ENCODE results near the gene SYT2.
"Not testable (repeated sequence)": the region's sequence is repeated elsewhere in the genome, so short reads cannot be mapped to it uniquely, and the experiment has no call there.

Gene SYT2

DNA sequence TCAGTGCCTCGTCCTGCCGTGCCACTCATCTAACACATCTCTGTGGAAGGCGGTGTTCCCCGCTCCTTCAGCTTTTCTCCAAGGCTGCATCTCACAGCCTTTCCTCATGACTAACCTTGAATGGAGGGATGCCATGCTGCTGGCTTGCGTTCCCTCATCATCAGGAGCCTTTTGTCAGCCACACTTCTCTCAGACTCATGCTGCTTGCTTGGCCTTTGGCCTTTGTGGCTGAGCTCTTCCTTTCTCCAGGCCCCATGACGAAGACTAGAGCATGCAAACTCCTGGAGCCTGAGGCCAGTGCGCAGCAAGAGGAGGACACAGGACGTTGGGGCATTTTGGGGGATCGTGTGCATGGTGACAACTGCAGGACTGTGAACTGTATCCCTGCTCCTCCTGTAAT lies 70.8 kb downstream of the SYT2 start:
- DNase-seq, result no peak

DNA sequence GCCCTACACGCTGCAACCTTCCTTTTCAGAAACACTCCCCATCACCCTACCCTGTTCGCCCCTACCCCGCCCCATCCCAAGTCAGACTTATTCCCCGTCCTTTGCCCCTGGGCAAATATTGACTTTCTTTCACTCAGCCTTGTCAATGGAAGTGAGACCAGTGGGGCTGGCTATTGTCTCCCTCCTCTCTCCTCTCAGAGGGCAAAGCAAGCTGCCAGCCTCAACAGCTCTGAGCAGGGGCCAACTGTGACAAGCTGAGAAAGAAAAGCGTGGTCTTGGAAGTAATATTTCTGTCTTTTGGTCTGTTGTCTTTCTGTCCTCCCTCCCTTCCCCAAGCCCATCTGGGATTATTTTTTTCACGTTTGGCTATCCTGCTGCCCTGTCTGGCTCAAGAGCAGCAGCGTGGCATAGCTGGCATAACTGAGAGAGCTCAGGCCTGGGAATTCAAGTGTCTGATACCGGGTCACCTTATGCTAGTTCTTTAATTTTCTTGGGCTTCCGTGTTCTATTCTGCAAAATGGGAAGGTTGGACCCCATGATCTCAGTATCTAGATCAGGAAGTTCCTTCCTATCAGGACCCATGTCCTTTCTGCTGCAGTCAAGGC lies 71.5 kb downstream of the SYT2 start:
- DNase-seq, result not testable (repeated sequence)

DNA sequence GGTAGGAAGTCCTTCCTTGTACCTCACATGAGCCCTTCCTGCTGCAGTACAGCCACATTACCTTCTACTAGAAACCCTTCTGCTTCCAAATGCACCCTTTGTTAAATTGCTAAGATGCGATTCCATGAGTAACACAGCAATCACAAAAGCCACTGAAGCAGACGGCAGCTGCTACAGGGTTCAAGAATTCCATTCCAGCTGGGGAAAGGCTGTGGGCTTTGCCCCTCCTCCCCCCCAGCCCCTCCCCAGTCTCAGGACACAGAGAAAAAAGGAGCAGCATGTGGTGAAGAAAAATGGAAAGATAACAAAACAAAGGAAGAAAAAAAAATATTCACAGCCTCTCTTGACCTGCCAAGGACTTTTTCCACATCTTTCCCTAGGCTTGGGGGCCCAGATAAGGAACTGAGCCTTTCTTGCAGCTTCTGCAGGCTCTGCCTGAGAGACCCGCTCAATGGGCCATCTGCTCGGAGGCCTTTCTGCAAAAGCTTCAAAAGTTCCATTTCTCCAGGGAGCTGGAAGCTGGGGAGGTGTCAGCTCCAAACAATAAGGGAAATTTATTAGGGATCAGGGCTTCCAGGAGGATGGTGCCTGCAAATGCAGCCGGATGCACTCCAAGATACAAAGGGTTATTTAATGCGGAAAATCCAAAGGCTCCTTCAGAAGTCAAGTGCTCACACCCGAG lies 72.1 kb downstream of the SYT2 start:
- DNase-seq, result peak; percentile 57

DNA sequence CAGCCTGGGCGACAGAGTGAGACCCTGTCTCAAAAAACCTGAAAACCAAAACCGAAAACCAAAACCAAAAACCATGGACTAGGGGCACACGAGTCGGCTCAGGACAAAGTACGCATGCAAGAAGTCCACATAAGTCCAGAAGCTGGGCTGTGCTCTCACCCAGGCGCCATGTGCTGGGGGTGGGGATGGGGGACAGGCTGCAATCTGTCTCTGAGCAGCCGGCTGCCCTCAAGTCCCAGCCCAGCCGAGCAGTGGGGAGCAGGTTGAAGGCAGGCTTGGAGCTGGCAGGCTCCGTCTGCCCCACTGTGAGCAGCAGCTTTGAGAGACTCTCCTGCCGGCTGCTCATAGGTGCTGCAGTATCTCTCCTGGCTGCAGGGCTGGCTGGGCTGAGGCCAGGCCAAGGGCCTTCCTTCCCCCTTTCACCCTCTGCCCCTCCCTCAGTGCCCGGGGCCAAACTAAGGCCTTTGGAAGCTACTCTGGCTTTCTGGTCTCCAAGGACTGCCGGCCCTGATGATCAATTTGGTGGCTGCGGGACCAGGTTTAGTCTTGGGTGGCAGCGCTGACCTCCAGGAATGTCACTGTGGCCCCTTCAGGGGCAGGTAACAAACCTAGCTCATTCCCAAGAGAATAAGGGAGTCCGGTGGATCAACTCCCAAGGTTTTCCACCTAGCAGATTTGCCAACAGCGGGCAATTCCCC lies 72.8 kb downstream of the SYT2 start:
- not testable (repeated sequence) for DNase-seq

DNA sequence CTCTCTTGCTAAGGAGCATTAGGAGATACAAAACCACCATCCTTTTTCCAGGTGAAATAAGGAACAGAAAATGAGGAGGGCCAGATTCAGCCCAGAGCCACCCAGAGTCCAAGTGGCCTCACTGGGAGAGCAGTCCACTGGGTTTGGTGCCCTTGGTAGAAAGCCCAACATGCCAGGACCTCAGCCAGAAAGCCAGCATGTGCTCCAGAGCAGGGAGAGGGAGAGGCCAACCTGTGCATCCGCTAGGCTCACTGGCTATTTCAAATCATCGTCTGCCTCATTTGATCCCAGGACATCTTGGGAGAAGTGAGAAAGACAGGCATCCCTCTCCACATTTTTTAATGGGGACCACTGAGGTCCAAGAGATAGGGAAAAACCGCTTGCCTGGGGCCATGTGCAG lies 74.1 kb downstream of the SYT2 start:
- DNase-seq, result not testable (repeated sequence)

DNA sequence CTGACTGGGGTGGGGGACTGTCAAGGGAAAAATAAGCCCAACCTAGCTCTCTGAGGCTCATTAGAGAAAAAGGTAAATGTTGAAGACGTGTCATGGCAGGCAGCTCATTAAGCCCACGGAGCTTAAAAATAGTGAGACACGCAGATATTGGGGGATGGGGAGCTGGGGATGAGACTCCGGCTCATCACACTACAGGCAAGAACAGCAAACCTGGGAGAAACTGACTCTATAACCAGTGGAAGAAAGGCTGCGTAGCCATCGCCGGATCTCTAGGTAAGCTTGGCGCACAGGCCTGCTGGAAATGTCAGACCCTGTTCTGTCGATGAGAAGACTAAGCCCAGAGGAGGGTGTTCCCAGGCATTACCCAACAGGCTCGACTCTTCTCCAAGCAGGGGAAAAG lies 78.0 kb downstream of the SYT2 start:
- DNase-seq, result no peak

DNA sequence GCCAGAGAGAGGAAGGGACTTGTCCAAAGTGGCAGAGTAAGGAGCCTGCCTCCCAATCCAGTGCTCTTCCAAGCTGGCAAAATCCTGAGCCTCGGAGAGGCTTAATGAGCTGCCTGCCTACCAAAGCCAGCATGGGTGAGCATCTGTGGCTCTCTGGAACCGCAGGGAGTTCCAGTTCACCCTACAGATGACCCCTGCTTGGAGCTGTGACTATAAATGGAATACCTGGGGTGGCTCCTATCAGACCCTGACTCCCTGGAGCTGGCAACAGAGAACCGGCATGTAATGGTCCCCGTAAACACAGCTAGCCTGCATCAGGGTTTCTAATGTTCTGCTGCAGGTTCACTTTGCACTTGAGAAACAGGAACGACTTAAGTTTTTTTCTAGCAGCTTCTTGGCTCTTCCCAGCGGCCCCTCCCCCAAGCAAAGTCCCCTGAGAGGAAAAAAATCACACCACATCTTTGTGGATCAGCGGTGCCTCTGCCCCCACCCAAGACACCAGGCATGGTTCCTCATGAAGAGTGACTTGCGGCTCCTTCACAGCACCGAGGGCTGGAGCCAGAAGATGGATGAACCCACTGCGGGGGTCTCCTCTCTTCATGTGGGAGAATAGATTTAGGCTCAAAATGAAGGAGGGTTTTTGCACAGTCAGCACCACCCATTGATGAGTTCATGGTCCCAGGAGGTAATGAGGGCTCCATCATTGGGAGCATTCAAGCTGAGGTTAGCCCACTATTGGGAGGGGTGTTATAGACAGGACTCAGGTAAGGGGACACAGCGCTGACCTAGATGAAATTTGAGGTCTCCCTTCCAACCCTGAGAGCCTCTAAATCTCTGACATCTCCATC lies 79.0 kb downstream of the SYT2 start:
- DNase-seq, result no peak

DNA sequence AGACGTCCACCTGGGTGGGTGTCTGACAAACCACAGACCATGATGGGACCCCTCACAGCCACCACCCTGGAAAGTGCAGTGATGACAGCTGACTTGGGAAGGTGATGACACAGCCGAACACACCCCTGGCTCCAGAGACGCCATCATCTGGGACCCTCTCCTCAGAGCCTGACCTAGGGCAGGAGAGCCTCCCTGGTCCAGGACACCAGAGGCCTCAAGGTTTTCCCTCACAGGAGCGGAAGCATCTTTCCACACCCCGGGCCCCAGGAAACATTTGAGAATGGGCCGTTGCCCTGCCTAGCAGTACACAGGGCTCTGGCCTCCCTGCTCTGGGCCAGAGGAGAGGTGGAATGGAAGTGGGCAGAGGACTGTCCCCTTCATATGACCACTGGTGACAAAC lies 79.7 kb downstream of the SYT2 start:
- DNase-seq, result no peak

DNA sequence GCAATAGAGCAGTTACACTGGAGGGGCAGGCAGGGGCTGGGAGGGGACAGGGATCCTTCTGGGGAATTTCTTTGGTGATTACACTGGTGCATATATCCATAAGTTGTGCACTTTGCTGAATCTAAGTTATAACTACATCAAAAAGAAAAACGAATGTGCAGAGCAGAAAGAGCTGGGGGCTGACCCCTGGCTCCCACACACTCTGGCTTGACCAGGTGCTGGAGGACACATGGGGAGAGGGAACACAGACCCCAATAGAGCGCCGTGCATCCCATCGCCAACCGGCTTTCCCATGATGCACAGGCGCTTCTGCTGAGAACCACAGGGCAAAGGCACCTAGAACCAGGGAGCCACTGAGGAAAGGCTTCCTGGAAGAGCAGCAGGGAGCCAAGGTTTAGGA lies 80.2 kb downstream of the SYT2 start:
- DNase-seq, result not testable (repeated sequence)

DNA sequence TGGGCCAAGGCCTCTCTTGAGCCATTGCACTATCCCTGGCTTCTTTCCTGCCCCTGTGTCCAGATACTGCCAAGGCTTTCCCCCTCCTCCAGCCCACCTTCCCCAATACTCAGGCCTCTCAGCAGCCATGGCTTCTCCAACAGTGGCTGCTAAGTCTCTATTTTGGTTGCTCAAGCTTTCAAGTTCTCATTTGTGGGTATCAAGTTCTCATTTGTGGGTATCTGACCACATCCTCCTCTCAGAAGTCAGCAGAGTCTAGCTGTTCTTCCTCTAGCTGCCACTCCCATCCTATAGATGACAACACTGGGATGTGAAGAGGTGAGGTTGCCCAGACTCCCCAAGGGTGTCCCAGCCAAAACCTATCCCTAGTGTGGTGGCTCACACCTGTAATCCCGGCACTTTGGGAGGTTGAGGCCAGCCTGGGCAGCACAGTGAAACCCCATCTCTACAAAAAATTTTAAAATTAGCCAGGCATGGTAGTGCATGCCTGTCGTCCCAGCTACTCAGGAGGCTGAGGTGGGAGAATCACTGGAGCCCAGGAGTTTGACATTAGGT lies 80.9 kb downstream of the SYT2 start:
- not testable (repeated sequence) for DNase-seq

DNA sequence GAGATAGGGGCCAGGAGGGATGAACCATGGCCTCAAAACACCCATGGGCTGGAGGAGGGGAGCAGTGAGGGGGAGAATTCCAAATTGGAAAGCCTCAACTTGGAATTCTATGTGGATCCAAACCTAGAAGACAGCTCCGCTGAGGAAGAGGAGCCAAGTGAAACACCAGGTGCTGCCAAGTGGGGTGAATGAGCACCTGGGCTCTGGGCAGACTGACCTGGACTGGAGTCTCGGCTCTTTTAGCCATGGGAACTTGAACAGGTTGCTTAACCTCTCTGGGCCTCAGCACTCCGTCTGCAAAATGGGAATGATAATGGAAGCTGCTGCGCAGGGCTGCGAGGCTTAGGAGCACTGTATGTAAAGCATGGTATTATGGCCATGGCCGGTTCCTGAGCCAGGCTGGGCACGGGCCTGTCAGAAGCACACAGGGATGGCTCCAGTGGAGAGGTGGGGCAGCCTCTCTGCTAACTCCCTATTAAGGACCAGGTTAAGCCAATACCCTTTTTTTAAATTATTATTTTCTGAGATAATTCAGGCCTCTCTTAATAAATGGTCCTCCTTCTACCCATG lies 81.5 kb downstream of the SYT2 start:
- DNase-seq, result no peak

DNA sequence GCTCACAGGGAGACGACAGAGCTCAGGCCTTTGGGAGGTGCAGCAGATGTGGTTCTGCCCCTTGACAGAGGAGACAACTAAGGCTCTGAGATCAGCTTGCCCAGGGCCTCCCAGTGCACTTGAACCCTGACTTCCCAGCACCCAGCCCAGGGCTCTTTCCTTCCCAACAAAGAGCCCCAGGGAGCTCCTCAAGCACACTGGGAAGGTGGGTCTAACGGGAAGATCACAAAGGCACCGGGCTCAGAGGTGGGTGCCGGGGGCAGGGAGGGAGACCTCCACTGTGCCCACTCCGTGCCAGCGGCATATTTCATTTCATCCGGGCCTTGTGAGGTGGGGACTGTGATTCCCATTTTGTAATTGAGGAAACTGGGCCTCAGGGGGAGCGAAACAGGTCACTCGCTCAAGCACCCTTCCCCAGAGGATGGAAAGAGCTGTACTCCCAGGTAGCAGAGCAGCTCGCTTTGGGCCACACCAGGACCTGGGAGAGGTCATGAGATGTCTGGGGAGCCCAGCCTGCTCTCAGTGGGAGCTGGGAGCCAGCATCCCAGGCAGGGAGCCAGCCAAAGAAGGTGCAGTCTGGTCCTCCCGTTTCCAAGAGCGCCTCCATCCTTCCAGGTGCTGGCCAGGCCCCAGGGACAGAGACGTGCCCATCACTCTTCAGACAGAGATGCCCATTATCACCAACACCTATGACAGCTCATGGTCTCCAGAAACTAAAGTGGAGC lies 82.3 kb downstream of the SYT2 start:
- DNase-seq, result no peak

DNA sequence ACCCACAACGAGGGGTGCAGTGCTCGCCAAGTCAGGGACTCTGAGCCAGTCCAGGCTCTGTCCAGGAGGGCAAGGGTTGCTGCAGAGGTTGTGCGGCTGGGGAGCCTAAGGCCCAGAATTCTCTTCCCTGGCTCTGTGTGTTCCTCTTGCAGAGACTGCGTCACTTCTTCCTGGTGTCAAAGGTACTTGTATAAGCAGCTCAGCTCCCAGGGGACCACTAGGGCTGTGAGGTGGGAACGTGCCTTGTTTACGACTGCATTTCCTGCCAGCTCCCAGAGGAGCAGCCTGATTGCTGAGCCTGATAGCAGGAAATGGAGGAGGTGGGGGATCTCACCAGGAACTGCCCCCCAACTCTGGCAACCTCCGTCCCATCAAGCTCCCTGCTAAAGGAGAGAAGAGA lies 83.2 kb downstream of the SYT2 start:
- not testable (repeated sequence) for DNase-seq

DNA sequence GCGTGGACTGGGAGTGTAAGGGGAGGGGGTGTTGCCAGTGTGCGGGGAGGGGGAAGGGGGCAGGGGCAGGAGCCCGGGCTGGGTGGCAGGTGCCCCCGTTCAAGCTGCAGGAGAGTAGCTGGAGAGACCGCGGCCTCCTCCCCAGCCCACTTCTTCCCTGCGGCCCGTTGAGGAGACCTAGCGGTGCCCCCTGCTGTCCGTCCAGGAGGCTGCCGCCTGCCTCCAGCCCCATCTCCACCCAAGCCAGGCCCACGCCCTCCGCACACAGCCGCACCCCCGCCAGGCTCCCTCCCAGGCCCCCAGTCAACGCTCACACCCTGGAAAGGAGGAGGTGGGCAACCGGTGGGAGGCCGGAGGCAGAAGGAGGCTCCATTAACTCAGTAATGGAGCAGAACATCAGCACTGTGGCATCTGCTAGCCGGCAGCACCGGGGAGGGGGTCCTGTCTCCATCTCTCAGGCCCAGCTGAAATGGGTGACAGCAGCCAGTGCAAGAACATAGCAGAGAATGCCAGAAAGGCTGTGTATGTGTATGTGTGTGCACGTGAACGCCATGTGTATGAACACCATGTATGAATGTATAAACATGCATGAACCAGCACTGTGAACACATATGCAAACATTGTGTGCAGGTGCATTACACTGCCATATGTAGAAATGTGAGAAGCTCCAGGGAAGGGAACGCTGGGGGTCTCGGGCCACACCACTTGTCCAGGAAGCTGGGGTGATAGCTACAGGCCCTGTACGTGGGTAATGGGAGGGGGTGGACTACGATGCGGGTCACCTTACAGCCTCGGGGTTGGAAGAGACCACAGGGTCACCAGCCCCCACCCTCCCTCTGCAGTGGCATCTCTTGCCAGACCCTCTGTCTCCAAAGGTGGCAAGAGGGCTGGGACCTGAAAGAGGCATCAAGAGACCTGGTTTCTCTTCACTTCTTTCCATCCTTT lies 84.6 kb downstream of the SYT2 start:
- peak; percentile 44 for DNase-seq

DNA sequence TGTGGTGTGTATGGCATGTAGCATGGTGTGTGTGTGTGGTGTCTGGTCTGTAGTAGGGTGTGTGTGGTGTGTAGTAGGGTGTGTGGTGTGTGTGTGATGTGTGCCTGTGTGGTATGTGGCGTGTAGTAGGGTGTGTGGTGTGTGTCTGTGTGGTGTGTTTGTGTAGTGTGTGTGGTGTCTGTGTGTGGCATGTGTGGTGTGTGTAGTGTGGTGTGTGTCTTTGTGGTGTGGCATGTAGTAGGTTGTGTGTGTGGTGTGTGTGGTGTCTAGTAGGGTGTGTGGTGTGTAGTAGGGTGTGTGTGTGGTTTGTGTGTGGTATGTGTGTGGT lies 85.5 kb downstream of the SYT2 start:
- DNase-seq, result no peak

DNA sequence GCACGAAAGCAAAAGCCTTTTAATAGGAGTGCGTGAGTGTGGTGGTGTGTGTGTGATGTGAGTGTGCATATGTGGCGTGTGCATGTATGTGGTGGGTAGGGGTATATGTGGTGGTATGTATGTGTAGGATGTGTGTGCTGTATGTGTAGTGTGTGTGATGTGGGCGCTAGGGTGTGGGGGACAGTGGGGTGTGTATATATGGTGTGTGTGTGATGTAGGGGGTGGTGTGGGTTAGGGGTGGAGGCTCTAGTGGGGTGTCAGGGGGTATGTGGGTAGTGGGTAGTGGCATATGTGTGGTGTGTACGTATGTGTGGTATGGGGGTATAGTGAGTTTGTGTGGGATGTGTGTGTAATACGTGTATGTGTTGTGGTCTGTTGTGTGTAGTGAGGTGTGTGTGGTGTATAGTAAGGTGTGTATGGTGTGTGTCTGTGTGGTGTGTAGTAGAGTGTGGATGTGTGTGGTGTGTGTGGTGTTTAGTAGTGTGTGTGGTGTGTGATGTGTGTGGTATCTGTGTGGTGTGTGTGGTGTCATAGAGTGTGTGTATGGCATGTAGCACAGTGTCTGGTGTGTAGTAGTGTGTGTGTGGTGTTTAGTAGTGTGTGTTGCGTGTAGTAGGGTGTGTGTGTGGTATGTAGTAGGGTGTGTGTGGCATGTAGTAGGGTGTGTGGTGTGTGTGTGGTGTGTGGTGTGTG lies 86.0 kb downstream of the SYT2 start:
- no peak for DNase-seq

DNA sequence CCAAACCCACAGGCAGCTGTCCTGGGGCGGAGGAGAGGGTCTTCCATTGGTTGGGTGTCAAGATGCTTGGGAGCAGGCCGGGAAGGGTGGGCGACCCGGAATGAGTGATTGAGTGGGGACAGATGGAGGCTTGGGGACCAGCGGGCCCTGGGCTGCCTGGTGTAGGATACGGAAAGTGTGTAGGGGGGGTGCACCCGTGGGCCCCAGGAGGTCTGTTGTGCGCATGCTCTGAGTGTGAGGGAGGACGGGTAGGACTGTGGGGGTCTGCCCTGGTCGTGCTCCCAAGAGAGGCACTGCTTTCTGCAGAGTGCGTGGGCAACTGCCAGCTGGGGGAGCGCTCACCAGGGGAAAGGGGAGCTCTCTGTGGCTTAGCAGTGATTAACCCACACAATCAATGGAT lies 86.8 kb downstream of the SYT2 start:
- DNase-seq, result not testable (repeated sequence)

DNA sequence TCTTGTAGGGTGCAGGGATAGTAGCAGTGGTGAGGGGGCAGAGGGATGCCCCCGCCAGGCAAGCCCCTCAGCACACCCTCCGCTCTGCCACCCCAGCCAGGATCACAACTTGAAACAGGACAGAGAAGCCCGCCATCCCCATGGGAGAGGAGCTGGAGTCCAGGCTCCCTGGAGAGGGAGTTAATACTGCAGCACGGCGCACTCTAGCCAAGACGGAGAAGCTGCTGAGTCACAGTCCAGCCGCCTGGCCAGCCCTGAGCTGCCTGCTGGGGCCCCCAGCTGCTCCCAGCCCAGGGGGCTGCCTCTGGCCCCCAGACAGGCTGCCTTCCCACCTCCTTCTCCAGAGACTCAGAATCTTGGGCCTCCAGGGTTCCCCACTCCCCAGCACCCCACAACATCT lies 87.2 kb downstream of the SYT2 start:
- DNase-seq, result no peak

DNA sequence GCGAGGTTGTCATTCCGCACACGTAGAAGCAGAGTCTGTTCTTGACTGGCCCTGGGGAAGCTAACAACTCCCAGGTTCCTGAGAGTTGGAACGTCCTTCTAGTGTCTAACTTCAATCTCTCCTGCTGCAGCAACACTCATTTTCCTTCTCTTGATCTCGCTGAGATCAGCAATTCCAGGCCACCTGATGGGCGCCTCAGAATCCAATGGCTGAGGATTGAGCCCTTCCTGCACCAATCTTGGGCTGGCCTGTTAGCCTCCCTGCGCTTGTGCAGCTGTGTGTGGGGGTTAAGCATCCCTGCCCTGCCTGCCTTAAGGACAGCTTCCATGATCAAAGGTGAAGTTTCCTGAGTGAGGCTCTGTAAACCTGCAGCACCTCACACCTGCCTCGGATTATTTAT lies 87.9 kb downstream of the SYT2 start:
- DNase-seq, result no peak

DNA sequence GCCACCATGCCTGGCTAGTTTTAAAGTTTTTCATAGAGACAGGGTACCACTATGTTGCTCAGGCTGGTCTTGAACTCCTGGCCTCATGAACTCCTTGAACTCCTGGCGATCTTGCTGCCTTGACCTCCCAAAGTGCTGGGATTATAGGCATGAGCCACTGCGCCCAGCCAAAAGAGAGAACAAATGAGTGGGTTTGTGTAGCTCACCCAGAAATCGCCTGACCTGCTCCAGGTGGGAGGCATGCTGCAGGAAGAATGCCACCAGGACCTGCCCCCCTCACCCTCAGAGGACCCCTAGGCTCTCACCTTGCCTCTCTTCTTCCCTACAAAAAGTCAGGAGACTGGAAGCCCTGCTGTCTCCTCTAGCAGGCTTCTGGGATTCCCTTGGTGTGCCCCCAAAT lies 88.8 kb downstream of the SYT2 start:
- DNase-seq, result no peak

Measured in NCI-H1694 treated with DMSO at 0.1 percent for 48 hours (cell line).